ENCODE measurements around the gene KIRREL1.

Gene KIRREL1

GRCh38 chr1:158077411-158078256 is 84.2 kb downstream of the KIRREL1 start:
- no peak for DNase-seq

GRCh38 chr1:158078569-158079080 is 85.2 kb downstream of the KIRREL1 start:
- no peak for DNase-seq

GRCh38 chr1:158080066-158080465 is 86.6 kb downstream of the KIRREL1 start:
- no peak for DNase-seq

GRCh38 chr1:158084336-158084735 is 90.9 kb downstream of the KIRREL1 start:
- DNase-seq = no peak

- DNase-seq = no peak
Observed at GRCh38 chr1:158084747-158085146, 91.3 kb downstream of the KIRREL1 start.

- no peak for DNase-seq
Observed at GRCh38 chr1:158087320-158087927, 94.0 kb downstream of the KIRREL1 start.

GRCh38 chr1:158089476-158089875 is 96.0 kb downstream of the KIRREL1 start:
- DNase-seq = no peak

GRCh38 chr1:158089925-158090637 is 96.6 kb downstream of the KIRREL1 start:
- no peak for DNase-seq

- DNase-seq = no peak
Observed at GRCh38 chr1:158093376-158093775, 99.9 kb downstream of the KIRREL1 start.

GRCh38 chr1:158094571-158094970 is 101.1 kb downstream of the KIRREL1 start:
- DNase-seq = no peak

GRCh38 chr1:158095737-158096335 is 102.4 kb downstream of the KIRREL1 start:
- DNase-seq = no peak

GRCh38 chr1:158098256-158098655 is 104.8 kb downstream of the KIRREL1 start:
- DNase-seq = no peak

- no peak for DNase-seq
Observed at GRCh38 chr1:158099185-158099584, 105.7 kb downstream of the KIRREL1 start.

- no peak for DNase-seq
Observed at GRCh38 chr1:158100498-158100897, 107.1 kb downstream of the KIRREL1 start.

- DNase-seq = no peak
Observed at GRCh38 chr1:158101455-158101854, 108.0 kb downstream of the KIRREL1 start.

GRCh38 chr1:158101927-158102326 is 108.5 kb downstream of the KIRREL1 start:
- DNase-seq = no peak

- DNase-seq = no peak
Observed at GRCh38 chr1:158102881-158103674, 109.6 kb downstream of the KIRREL1 start.

GRCh38 chr1:158103861-158104522 is 110.5 kb downstream of the KIRREL1 start:
- no peak for DNase-seq

GRCh38 chr1:158104891-158105290 is 111.4 kb downstream of the KIRREL1 start:
- no peak for DNase-seq

GRCh38 chr1:158105352-158106095 is 112.1 kb downstream of the KIRREL1 start:
- DNase-seq = no peak

- DNase-seq = no peak
Observed at GRCh38 chr1:158107916-158108315, 114.5 kb downstream of the KIRREL1 start.
